ENCODE data around the gene NOP14.
"Not testable (repeated sequence)": the region's sequence is repeated elsewhere in the genome, so short reads cannot be mapped to it uniquely, and the experiment has no call there.

NOP14 gene

GRCh38 chr4:2944586-2945526, 18.4 kb downstream of the NOP14 start:
- H3K4me3 ChIP-seq (ENCODE audit: low read length), result no peak overlapping the region
- DNase-seq (ENCODE audit: low read depth, low spot score), result no peak

- DNase-seq (ENCODE audit: low read depth, low spot score), result no peak
- no peak overlapping the region for H3K4me3 ChIP-seq (ENCODE audit: low read length)
Observed at GRCh38 chr4:2944091-2944482, 19.1 kb downstream of the NOP14 start.

- no peak for DNase-seq (ENCODE audit: low read depth, low spot score)
- no peak overlapping the region for H3K4me3 ChIP-seq (ENCODE audit: low read length)
Observed at GRCh38 chr4:2943364-2944090, 19.7 kb downstream of the NOP14 start.

- no peak for DNase-seq (ENCODE audit: low read depth, low spot score)
- H3K4me3 ChIP-seq (ENCODE audit: low read length), result no peak overlapping the region
Observed at GRCh38 chr4:2942532-2943363, 20.5 kb downstream of the NOP14 start.

GRCh38 chr4:2942037-2942531, 21.1 kb downstream of the NOP14 start:
- no peak overlapping the region for H3K4me3 ChIP-seq (ENCODE audit: low read length)
- DNase-seq (ENCODE audit: low read depth, low spot score), result no peak

GRCh38 chr4:2941138-2942036, 21.8 kb downstream of the NOP14 start:
- DNase-seq (ENCODE audit: low read depth, low spot score), result no peak
- H3K4me3 ChIP-seq (ENCODE audit: low read length), result no peak overlapping the region

- DNase-seq (ENCODE audit: low read depth, low spot score), result no peak
- no peak overlapping the region for H3K4me3 ChIP-seq (ENCODE audit: low read length)
Observed at GRCh38 chr4:2940267-2941137, 22.7 kb downstream of the NOP14 start.

GRCh38 chr4:2939383-2940243, 23.6 kb downstream of the NOP14 start:
- no peak for DNase-seq (ENCODE audit: low read depth, low spot score)
- H3K4me3 ChIP-seq (ENCODE audit: low read length), result no peak overlapping the region

GRCh38 chr4:2938906-2939305, 24.3 kb downstream of the NOP14 start:
- H3K4me3 ChIP-seq (ENCODE audit: low read length), result no peak overlapping the region

GRCh38 chr4:2938411-2938810, 24.8 kb downstream of the NOP14 start:
- DNase-seq (ENCODE audit: low read depth, low spot score); H3K4me3 ChIP-seq (ENCODE audit: low read length): not testable (repeated sequence)

More at GRCh38 chr4:2938906-2939305, 24.3 kb downstream of the NOP14 start:
- DNase-seq (ENCODE audit: low read depth, low spot score), result no peak

GRCh38 chr4:2937986-2938385, 25.2 kb downstream of the NOP14 start:
- DNase-seq (ENCODE audit: low read depth, low spot score), result no peak
- H3K4me3 ChIP-seq (ENCODE audit: low read length), result no peak overlapping the region

GRCh38 chr4:2937146-2937857, 25.9 kb downstream of the NOP14 start:
- no peak overlapping the region for H3K4me3 ChIP-seq (ENCODE audit: low read length)
- no peak for DNase-seq (ENCODE audit: low read depth, low spot score)

GRCh38 chr4:2936773-2937145, 26.4 kb downstream of the NOP14 start:
- no peak for DNase-seq (ENCODE audit: low read depth, low spot score)
- H3K4me3 ChIP-seq (ENCODE audit: low read length), result no peak overlapping the region

GRCh38 chr4:2935762-2936743, 27.2 kb downstream of the NOP14 start:
- no peak for DNase-seq (ENCODE audit: low read depth, low spot score)
- peak overlapping the region; percentile 86 for H3K4me3 ChIP-seq (ENCODE audit: low read length)
